HUDEP-2 (cell line): Measurements from ENCODE around the gene MAP3K1.
A peak's percentile ranks its signal among the peaks of the same experiment; 100 is the strongest.

ENCODE experiments used
- DNase-seq, 76 experiments: peaks; one replicate each; lab custom pipeline; 2025; ENCODE audit not compliant: unreplicated experiment in 76 of 76; lab: John Stamatoyannopoulos, UW

MAP3K1 gene

DNA sequence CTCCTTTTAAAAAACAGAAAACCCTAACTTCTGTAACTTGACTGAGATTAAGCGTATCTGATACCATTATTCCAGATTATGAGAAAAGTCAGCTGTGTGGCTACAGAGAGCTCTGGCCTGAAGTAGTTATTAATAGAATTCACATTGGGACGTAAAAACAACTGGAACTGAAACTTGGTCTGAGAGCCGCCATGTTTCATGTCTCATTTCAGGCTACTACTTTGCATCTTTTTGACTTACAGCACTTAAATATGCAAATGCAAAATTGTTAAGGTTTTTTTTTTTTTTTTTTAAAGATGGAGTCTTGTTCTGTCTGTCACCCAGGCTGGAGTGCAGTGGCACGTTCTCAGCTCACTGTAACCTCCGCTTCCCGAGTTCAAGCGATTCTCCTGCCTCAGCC lies 25.2 kb downstream of the MAP3K1 start:
- no peak for DNase-seq

DNA sequence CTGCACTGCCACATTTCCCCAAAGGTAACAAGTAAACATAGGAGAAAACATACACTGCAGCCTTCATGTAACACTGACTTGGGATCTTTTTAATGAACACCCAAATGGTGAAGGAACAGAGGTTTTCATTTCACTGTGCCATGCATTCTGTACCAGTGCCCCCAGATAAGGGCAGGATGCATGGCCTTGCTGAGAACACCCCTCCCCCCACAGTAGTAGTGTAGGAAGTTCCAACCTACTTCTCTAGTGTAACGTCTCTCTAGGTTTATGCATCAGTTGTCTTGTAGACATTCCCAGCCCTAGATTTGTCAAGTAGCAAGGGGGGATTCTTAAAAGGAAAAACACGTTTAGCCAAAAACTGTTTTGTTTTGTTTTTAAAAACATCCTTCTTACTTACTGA lies 29.9 kb downstream of the MAP3K1 start:
- peak in 13 of 76 experiments; percentile 3 to 36 (median 24) for DNase-seq

DNA sequence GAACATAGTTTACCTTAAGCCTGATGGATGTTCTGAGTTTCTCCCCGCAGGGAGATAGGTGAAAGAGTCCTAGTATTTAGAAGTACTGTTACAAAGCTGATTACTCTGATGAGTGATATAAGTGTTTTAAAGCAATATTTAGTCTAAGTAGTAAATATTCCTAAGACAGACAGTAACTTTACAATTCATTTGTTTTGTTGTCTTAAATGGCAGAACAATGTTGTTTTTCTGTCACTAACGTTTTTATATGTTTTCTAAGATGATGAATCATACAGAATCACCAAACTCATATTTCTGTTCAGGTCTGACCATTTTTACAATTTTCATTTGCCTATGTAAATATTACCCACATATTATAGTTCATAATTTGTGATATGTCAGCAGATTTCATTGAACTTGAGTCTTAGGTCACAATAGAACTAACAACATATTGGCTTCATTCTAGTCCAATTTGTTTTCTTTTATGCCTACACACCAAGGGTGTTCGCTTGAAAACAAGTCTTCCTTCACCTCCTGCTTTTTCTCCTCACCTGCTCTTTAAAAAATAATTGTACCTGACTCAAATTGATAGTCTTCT lies 30.6 kb downstream of the MAP3K1 start:
- no peak for DNase-seq

- peak in 11 of 76 experiments; percentile 11 to 47 (median 24) for DNase-seq
These were observed 32.9 kb downstream of the MAP3K1 start for GRCh38 chr5:56848206-56848605.

GRCh38 chr5:56849671-56850070 lies 34.3 kb downstream of the MAP3K1 start:
- DNase-seq, result peak in 4 of 76 experiments; percentile 5 to 37 (median 12)

DNA sequence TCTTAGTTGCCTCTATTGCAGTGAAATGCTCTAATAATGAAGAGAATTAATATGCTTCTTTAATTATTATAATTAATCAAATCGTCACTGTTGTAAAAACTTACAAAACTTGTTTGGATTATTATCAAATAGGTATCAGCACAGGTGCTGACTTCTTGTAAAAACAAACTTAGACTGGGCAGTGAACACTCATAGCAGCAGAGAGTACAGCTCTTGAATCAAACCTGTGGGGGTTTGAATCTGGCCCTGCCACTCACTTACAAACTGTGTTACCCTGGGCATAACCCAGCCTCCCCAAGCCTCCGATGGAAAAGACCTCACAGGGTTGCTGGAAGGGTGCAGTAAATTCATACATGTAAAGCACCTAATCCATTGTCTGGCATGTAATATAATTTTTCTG lies 35.1 kb downstream of the MAP3K1 start:
- DNase-seq, result no peak

GRCh38 chr5:56851258-56851941 lies 36.1 kb downstream of the MAP3K1 start:
- no peak for DNase-seq

DNA sequence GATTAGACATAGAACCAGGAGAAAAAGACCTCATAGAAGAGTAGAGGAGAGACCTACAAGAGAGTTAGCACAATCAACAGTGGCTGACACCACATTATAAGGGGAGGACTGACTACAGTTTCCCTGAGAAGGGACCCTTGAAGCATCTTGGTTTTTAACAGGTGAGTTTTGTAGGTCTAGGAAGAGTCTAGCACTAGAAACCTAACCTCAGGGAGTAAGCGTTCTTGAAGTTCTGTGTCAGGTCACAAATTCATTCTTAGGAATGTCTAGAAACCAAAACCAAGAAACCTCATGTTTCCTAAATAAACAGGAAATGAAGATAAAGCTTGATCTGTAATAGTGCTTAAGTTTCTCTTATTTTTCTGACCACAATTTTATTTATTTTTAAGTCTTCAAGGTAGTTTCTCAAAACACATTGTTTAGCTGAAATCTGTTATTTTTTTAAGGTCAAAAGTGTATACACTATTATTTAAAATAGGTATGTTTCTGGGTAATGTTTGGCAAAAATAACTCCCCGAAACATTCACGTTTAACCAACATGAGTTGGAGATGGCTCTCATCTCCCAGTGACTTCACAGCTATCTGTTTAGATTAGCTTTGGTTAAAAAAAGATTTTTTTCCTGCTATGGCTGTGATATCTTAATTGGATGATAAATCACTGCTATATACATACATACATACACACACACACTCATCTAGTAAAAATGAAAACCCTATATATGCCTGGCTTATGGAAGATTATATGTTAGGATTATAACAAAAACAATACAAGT lies 37.1 kb downstream of the MAP3K1 start:
- no peak for DNase-seq

GRCh38 chr5:56853698-56854097 lies 38.3 kb downstream of the MAP3K1 start:
- DNase-seq, result no peak

- no peak for DNase-seq
These were observed 39.6 kb downstream of the MAP3K1 start for GRCh38 chr5:56854920-56855319.

GRCh38 chr5:56856541-56857178 lies 41.3 kb downstream of the MAP3K1 start:
- no peak for DNase-seq

- DNase-seq, result no peak
These were observed 43.6 kb downstream of the MAP3K1 start for GRCh38 chr5:56858777-56859442.

- no peak for DNase-seq
These were observed 46.6 kb downstream of the MAP3K1 start for GRCh38 chr5:56861893-56862485.

DNA sequence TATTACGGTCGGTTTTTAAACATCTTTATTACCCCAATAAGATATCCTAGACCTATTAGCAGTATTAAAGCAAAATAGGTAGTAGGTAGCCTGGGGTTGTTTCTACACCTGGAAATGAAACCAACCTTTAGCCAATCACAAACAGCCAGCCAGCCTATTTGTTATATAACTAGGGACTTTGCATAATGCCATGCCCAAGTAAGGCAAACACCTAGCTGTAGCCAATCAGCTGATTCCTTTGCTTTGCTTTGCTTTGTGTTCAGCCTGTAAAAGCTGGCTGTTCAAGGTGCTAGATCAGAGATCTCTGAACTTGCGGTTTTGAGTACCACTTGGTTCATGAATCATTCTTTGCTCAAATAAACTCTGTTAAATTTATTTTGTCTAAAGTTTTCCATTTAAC lies 47.6 kb downstream of the MAP3K1 start:
- DNase-seq, result no peak

DNA sequence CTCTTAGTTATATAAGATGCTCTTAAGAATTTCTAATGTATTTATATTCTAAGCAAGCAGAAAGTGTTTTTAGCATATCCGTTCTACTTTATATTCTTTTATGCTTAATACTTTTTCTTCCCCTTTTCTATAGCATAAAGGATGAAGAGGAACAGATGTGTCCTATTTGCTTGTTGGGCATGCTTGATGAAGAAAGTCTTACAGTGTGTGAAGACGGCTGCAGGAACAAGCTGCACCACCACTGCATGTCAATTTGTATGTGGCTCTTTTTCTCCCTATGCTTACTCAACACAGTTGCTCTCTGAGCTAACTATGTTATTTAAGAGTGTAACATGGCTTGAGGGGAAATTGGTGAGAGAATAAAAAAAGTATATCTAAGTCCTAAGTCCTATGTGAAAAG lies 56.4 kb downstream of the MAP3K1 start:
- DNase-seq, result no peak

DNA sequence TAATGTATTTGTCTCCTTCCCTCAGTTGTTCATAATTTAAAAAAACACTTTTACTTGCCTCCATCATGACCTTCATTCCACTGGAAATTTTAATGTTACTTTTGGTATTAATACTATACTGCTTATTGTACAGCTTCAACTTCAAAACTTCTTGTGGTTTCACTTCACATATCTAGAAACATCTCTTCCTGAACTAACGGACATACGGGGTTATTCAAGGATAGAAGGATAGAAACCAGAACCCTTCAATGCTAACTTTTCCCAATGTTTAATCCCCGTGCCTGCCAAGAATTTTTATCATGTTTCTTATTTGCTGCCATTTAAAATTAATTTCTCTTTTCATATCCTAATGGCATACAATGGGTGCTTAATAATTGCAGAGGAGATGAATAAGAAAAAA lies 57.7 kb downstream of the MAP3K1 start:
- no peak for DNase-seq

DNA sequence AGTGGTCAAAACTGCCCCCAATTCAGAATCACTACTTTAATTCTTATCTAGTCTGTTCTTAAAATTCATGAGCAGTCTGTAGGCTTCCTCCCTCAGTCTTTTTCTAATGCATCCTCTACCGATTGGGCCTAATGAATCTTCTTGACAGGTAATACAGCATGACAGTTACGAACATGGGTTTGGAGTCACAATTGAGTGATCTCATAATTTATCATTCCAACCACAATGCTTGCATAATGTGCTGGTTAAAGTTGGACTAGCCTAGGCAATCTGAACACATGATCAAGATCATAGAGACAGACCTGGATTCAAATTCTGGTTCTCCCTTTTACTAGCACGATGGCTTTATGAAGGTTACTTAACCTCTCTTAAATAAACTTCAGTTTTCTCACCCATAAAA lies 61.0 kb downstream of the MAP3K1 start:
- DNase-seq, result no peak

GRCh38 chr5:56881571-56881970 lies 66.2 kb downstream of the MAP3K1 start:
- no peak for DNase-seq

GRCh38 chr5:56893251-56893951 lies 78.1 kb downstream of the MAP3K1 start:
- no peak for DNase-seq

- no peak for DNase-seq
These were observed 81.4 kb downstream of the MAP3K1 start for GRCh38 chr5:56896763-56897162.
